ENCODE data around the gene TUBB2B.
A peak's percentile ranks its signal among the peaks of the same experiment; 100 is the strongest.

Gene TUBB2B

GRCh38 chr6:3227363-3228045, at the start of gene TUBB2B:
Gene TUBB2B, minus strand, starts transcription at chr6:3227653. Its CDS starts 110 bp downstream, at chr6:3227543.
- DNase-seq (ENCODE audit: low spot score) = peak; percentile 90
- no peak for TF ChIP-seq CTCF (IDR thresholded peaks at IDR 0.05; ENCODE audit: extremely low read depth, insufficient read depth, missing control alignments)
- in situ Hi-C loops (cut with MboI; ENCODE audit: low pct_unique_long_range_greater_than_20kb, low sequenced_read_pairs, unreplicated experiment) = no loop called here

- TF ChIP-seq CTCF (IDR thresholded peaks at IDR 0.05; ENCODE audit: extremely low read depth, insufficient read depth, missing control alignments) = no peak
- in situ Hi-C loops (cut with MboI; ENCODE audit: low pct_unique_long_range_greater_than_20kb, low sequenced_read_pairs, unreplicated experiment) = loop anchor here (10.0 kb wide), 1 partner anchor 458 kb away; no protein-coding TSS in a partner anchor
- DNase-seq (ENCODE audit: low spot score) = no peak
These were observed 49.8 kb upstream of the TUBB2B start for GRCh38 chr6:3277251-3277650.

- in situ Hi-C loops (cut with MboI; ENCODE audit: low pct_unique_long_range_greater_than_20kb, low sequenced_read_pairs, unreplicated experiment) = loop anchor here (10.0 kb wide), 1 partner anchor 458 kb away; no protein-coding TSS in a partner anchor
- TF ChIP-seq CTCF (IDR thresholded peaks at IDR 0.05; ENCODE audit: extremely low read depth, insufficient read depth, missing control alignments) = no peak
- no peak for DNase-seq (ENCODE audit: low spot score)
These were observed 49.0 kb upstream of the TUBB2B start for GRCh38 chr6:3276174-3277167.

- TF ChIP-seq CTCF (IDR thresholded peaks at IDR 0.05; ENCODE audit: extremely low read depth, insufficient read depth, missing control alignments) = no peak
- in situ Hi-C loops (cut with MboI; ENCODE audit: low pct_unique_long_range_greater_than_20kb, low sequenced_read_pairs, unreplicated experiment) = loop anchor here (10.0 kb wide), 1 partner anchor 461 kb away; no protein-coding TSS in a partner anchor
These were observed 46.5 kb upstream of the TUBB2B start for GRCh38 chr6:3273707-3274521.

GRCh38 chr6:3272911-3273547, 45.6 kb upstream of the TUBB2B start:
- TF ChIP-seq CTCF (IDR thresholded peaks at IDR 0.05; ENCODE audit: extremely low read depth, insufficient read depth, missing control alignments) = no peak
- in situ Hi-C loops (cut with MboI; ENCODE audit: low pct_unique_long_range_greater_than_20kb, low sequenced_read_pairs, unreplicated experiment) = loop anchor here (10.0 kb wide), 1 partner anchor 462 kb away; no protein-coding TSS in a partner anchor
- no peak for DNase-seq (ENCODE audit: low spot score)

More at GRCh38 chr6:3273707-3274521, 46.5 kb upstream of the TUBB2B start:
- DNase-seq (ENCODE audit: low spot score) = no peak
